SK-N-SH (cell line): ENCODE data around the gene CIC.

Source experiments
- CTCF ChIP-seq: fragments of 200-600 bp; sonication (generic); IDR thresholded peaks from 2 replicates; pipeline ENCODE4 v1.6.1; 2017; ENCODE audit warnings: antibody characterized with exemption, mild to moderate bottlenecking, moderate library complexity
- EZH2phosphoT487 ChIP-seq: fragments of 200-600 bp; sonication (generic); IDR thresholded peaks from 2 replicates; pipeline ENCODE4 v1.6.1; 2017; ENCODE audit warnings: low read depth, mixed run types, mild to moderate bottlenecking, antibody characterized with exemption, moderate library complexity, borderline replicate concordance
- FOSL2 ChIP-seq: IDR thresholded peaks from 2 replicates; pipeline ENCODE4 v1.4.0; 2012; ENCODE audit warnings: low read depth, mild to moderate bottlenecking, moderate library complexity, borderline replicate concordance
- GABPA ChIP-seq: IDR thresholded peaks from 2 replicates; pipeline ENCODE4 v1.4.0; 2012; ENCODE audit warnings: low read depth, mild to moderate bottlenecking
- MAX ChIP-seq: IDR thresholded peaks from 2 replicates; pipeline ENCODE4 v1.4.0; 2012; ENCODE audit warnings: low read depth
- NFIC ChIP-seq: IDR thresholded peaks from 2 replicates; pipeline ENCODE4 v1.4.0; 2012; ENCODE audit warnings: borderline replicate concordance
- NRF1 ChIP-seq: IDR thresholded peaks from 2 replicates; pipeline ENCODE4 v1.6.1; 2012; ENCODE audit warnings: low read depth, mild to moderate bottlenecking, low read length
- POLR2AphosphoS5 ChIP-seq: IDR thresholded peaks from 2 replicates; pipeline ENCODE4 v1.6.1; 2012; ENCODE audit warnings: low read depth, low read length
- RAD21 ChIP-seq: IDR thresholded peaks from 2 replicates; pipeline ENCODE4 v1.6.1; 2012; ENCODE audit warnings: mild to moderate bottlenecking, low read length
- REST ChIP-seq: IDR thresholded peaks from 2 replicates; pipeline ENCODE4 v1.6.1; 2012; ENCODE audit warnings: mild to moderate bottlenecking, low read depth, low read length, moderate library complexity
- TAF1 ChIP-seq: IDR thresholded peaks from 2 replicates; pipeline ENCODE4 v1.6.1; 2012; ENCODE audit warnings: low read depth, mild to moderate bottlenecking, low read length, moderate library complexity, borderline replicate concordance
- YY1 ChIP-seq: IDR thresholded peaks from 2 replicates; pipeline ENCODE4 v1.4.0; 2012; ENCODE audit warnings: low read depth, mild to moderate bottlenecking
- ZBTB33 ChIP-seq: IDR thresholded peaks from 2 replicates; pipeline ENCODE4 v1.4.0; 2012; ENCODE audit warnings: low read depth, borderline replicate concordance

GRCh38 chr19:42252365-42253244, 16.4 kb upstream of the CIC start:
- TF ChIP-seq NRF1 = no peak
- TF ChIP-seq CTCF = no peak
- no peak for TF ChIP-seq FOSL2
- no peak for TF ChIP-seq YY1
- no peak for TF ChIP-seq NFIC
- no peak for TF ChIP-seq REST
- no peak for TF ChIP-seq EZH2phosphoT487
- TF ChIP-seq RAD21 = no peak
- no peak for TF ChIP-seq ZBTB33
- peak; percentile 78 for TF ChIP-seq MAX
- TF ChIP-seq TAF1 = no peak
- no peak for TF ChIP-seq GABPA
- TF ChIP-seq POLR2AphosphoS5 = no peak
